GM23248 (cell line): ENCODE measurements around the gene GPR33.

Source experiments
- EZH2 ChIP-seq: fragments of 200-600 bp; sonication (generic); IDR thresholded peaks from 2 replicates; pipeline ENCODE4 v1.6.1; 2018; ENCODE audit warnings: antibody characterized with exemption, mild to moderate bottlenecking; ENCODE audit not compliant: insufficient read depth, poor library complexity, severe bottlenecking
- EZH2phosphoT487 ChIP-seq: fragments of 200-600 bp; sonication (generic); IDR thresholded peaks from 2 replicates; pipeline ENCODE4 v1.6.1; 2018; ENCODE audit warnings: antibody characterized with exemption, moderate library complexity, mild to moderate bottlenecking, low read depth; ENCODE audit not compliant: insufficient read depth

- TF ChIP-seq EZH2phosphoT487 = no peak
- TF ChIP-seq EZH2 = no peak
These were observed 23.0 kb upstream of the GPR33 start for GRCh38 chr14:31510855-31511254.
